ENCODE measurements around the gene KLK10.

DNA sequence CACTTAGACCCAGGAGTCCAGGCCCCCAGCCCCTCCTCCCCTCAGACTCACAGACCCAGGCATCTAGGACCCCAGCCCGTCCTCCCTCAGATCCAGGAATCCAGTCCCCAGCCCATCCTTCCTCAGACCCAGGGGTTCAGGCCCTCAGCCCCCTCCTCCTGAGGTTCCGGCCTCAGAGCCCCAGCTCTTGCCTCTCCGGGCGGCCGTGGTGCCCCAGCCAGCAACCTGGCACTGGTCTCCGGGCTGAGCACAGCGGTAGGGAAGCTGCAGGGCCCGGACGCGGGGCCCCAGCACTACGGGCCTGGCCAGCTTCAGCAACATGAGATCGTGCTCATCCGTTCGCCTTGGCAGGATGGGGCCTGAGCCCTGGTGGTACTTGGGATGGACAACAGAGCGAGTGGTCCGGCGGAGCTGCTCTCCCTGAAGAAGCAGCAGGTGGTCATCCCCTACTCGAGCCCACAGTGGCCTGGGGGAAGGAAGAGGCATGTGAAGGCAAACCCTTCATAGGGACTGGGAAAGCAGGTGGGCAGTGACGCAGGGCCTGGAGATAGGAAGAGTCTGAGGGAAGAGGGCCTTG lies 3.7 kb downstream of the KLK10 start:
- TF ChIP-seq, protein P1, sequence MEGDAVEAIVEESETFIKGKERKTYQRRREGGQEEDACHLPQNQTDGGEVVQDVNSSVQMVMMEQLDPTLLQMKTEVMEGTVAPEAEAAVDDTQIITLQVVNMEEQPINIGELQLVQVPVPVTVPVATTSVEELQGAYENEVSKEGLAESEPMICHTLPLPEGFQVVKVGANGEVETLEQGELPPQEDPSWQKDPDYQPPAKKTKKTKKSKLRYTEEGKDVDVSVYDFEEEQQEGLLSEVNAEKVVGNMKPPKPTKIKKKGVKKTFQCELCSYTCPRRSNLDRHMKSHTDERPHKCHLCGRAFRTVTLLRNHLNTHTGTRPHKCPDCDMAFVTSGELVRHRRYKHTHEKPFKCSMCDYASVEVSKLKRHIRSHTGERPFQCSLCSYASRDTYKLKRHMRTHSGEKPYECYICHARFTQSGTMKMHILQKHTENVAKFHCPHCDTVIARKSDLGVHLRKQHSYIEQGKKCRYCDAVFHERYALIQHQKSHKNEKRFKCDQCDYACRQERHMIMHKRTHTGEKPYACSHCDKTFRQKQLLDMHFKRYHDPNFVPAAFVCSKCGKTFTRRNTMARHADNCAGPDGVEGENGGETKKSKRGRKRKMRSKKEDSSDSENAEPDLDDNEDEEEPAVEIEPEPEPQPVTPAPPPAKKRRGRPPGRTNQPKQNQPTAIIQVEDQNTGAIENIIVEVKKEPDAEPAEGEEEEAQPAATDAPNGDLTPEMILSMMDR (IDR thresholded peaks at IDR 0.05; ENCODE audit: low read depth, low read length): no peak
- TF ChIP-seq EZH2phosphoT487 (IDR thresholded peaks at IDR 0.05; ENCODE audit: low read depth): no peak
